HepG2 (cell line): Measurements from ENCODE around the gene ZNF764. TPM values are rescaled to one million over a fixed set of nuclear protein-coding genes. Genes with fewer than 3 reads are reported as not detected.
A peak's percentile ranks its signal among the peaks of the same experiment; 100 is the strongest.

Source experiments
- CEBPB ChIP-seq: IDR thresholded peaks from 2 replicates; pipeline ENCODE4 v1.6.1; 2011; ENCODE audit warnings: low read depth, low read length, improper control_type of control experiment, borderline replicate concordance
- HHEX ChIP-seq: IDR thresholded peaks from 2 replicates; pipeline ENCODE4 v1.6.1; 2016; ENCODE audit warnings: control low read depth
- MLLT10 ChIP-seq: sonication (generic); formaldehyde crosslinking; IDR thresholded peaks from 2 replicates; pipeline ENCODE4 v1.4.0; 2020; ENCODE audit warnings: missing genetic modification reagents
- NFE2 ChIP-seq: sonication (generic); formaldehyde crosslinking; IDR thresholded peaks from 2 replicates; pipeline ENCODE4 v1.4.0; 2020; ENCODE audit warnings: missing genetic modification reagents
- SMAD1 ChIP-seq: sonication (generic); formaldehyde crosslinking; IDR thresholded peaks from 2 replicates; pipeline ENCODE4 v1.4.0; 2020; ENCODE audit warnings: missing genetic modification reagents, low read depth, mild to moderate bottlenecking, borderline replicate concordance
- TBP ChIP-seq: sonication (generic); formaldehyde crosslinking; IDR thresholded peaks from 2 replicates; pipeline ENCODE4 v1.5.0; 2020; ENCODE audit warnings: missing genetic modification reagents
- ZBTB20 ChIP-seq: sonication (generic); formaldehyde crosslinking; IDR thresholded peaks from 2 replicates; pipeline ENCODE4 v1.8.1; 2023; ENCODE audit warnings: missing genetic modification reagents, low read depth, mild to moderate bottlenecking, borderline replicate concordance
- ZMYM3 ChIP-seq: sonication (generic); formaldehyde crosslinking; IDR thresholded peaks from 2 replicates; pipeline ENCODE4 v1.5.1; 2020; ENCODE audit warnings: mild to moderate bottlenecking, missing genetic modification reagents
- ZNF180 ChIP-seq: sonication (generic); formaldehyde crosslinking; IDR thresholded peaks from 2 replicates; pipeline ENCODE4 v1.4.0; 2020; ENCODE audit warnings: low read depth, missing genetic modification reagents, borderline replicate concordance
- ZNF350 ChIP-seq: sonication (generic); formaldehyde crosslinking; IDR thresholded peaks from 2 replicates; pipeline ENCODE4 v1.4.0; 2020; ENCODE audit warnings: mild to moderate bottlenecking, low read depth, missing genetic modification reagents, borderline replicate concordance
- ZNF709 ChIP-seq: sonication (generic); formaldehyde crosslinking; IDR thresholded peaks from 2 replicates; pipeline ENCODE4 v1.5.0; 2020; ENCODE audit warnings: mild to moderate bottlenecking, missing genetic modification reagents
- ZNF776 ChIP-seq: sonication (generic); formaldehyde crosslinking; IDR thresholded peaks from 2 replicates; pipeline ENCODE4 v1.4.0; 2020; ENCODE audit warnings: mild to moderate bottlenecking, missing genetic modification reagents
- ZNF883 ChIP-seq: sonication (generic); formaldehyde crosslinking; IDR thresholded peaks from 2 replicates; pipeline ENCODE4 v1.5.1; 2020; ENCODE audit warnings: mild to moderate bottlenecking, missing genetic modification reagents; ENCODE audit errors: not compliant biosample characterization
- polyA plus RNA-seq, 8 experiments: library from polyadenylated mRNA; depleted of rRNA in 3 of 8; stranded (reverse) in 7 of 8; unstranded in 1 of 8; fragments of >200 nt; fragmentation: Illumina TruSeq in 4 of 8; extraction: Trizol in 4 of 8; gene quantifications; 2 replicates each; pipeline versions ENCODE4 v1.2.1 to v1.2.3, GENCODE V29; 2011 to 2016; ENCODE audit warnings: low read depth in 4 of 8, missing spikeins in 1 of 8, mixed read lengths in 1 of 8; ENCODE audit not compliant: insufficient read depth in 1 of 8
- total RNA-seq, 5 experiments: library from RNA; depleted of rRNA; stranded (reverse); fragments of >200 nt; fragmentation: Illumina TruSeq; extraction: Trizol; gene quantifications; 2 replicates each; pipeline ENCODE4 v1.2.3, GENCODE V29; 2016; ENCODE audit warnings: low read depth in 1 of 5
- TF ChIP-seq, protein P1 (sequence below): sonication (generic); formaldehyde crosslinking; IDR thresholded peaks from 2 replicates; pipeline ENCODE4 v1.4.0; 2020; ENCODE audit warnings: mild to moderate bottlenecking, missing genetic modification reagents, borderline replicate concordance
- TF ChIP-seq, protein P2 (sequence below): sonication (generic); formaldehyde crosslinking; IDR thresholded peaks from 2 replicates; pipeline ENCODE4 v1.5.0; 2020; ENCODE audit warnings: mild to moderate bottlenecking, missing genetic modification reagents
- TF ChIP-seq, protein P3 (sequence below): sonication (generic); formaldehyde crosslinking; IDR thresholded peaks from 2 replicates; pipeline ENCODE4 v1.4.0; 2020; ENCODE audit warnings: missing genetic modification reagents
- TF ChIP-seq, protein P4 (sequence below): sonication (generic); formaldehyde crosslinking; IDR thresholded peaks from 2 replicates; pipeline ENCODE4 v1.4.0; 2020; ENCODE audit warnings: missing genetic modification reagents
- TF ChIP-seq, protein P5 (sequence below): sonication (generic); formaldehyde crosslinking; IDR thresholded peaks from 2 replicates; pipeline ENCODE4 v1.4.0; 2020; ENCODE audit warnings: mild to moderate bottlenecking, missing genetic modification reagents

Gene ZNF764
- total and polyA plus RNA-seq, 2 of the 13 experiments (the other 11 are each of a cell fraction or from before 2014, with no cell fraction given), result 4.1 to 9.1 TPM

DNA sequence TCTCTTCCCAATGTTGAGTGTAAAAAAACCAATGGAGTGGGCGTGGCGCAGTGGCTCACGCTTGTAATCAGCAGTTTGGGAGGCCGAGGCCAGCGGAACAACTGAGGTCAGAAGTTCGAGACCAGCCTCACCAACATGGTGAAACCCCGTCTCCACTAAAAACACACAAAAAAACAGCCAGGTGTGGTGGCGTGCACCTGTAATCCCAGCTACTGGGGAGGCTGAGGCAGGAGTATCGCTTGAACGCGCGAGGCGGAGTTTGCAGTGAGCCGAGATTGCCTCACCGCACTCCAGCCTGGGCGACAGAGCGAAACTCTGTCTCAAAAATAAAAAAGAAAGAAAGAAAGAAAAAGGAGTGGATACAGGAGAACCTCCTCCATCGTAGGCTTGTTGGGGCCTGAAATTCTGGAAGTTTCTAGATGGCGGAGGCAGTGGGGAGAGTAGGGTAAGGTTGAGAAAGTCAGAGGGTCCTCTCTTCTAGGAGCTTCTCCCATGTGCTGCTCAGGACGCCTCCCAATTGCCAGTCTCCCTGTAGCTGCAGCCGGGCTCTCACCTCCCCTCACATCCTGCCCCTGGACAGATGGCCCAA is 709 bp upstream of the ZNF764 start (continued):
- TF ChIP-seq, protein P1, sequence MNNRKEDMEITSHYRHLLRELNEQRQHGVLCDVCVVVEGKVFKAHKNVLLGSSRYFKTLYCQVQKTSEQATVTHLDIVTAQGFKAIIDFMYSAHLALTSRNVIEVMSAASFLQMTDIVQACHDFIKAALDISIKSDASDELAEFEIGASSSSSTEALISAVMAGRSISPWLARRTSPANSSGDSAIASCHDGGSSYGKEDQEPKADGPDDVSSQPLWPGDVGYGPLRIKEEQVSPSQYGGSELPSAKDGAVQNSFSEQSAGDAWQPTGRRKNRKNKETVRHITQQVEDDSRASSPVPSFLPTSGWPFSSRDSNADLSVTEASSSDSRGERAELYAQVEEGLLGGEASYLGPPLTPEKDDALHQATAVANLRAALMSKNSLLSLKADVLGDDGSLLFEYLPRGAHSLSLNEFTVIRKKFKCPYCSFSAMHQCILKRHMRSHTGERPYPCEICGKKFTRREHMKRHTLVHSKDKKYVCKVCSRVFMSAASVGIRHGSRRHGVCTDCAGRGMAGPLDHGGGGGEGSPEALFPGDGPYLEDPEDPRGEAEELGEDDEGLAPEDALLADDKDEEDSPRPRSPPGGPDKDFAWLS (CRISPR knock-in tag), result no peak
- TF ChIP-seq ZNF350 (CRISPR knock-in tag) (0 out of 2 replicates have a peak, but pooled peaks have one; percentile 28), ZNF709 (CRISPR knock-in tag) (0 out of 2 replicates have a peak, but pooled peaks have one; percentile 68), CEBPB (no peak), SMAD1 (CRISPR knock-in tag) (no peak), ZNF180 (CRISPR knock-in tag) (peak; percentile 22; the same call in 1 of the 2 replicates), MLLT10 (no peak), TBP (CRISPR knock-in tag) (no peak), HHEX (CRISPR knock-in tag) (no peak), ZNF883 (peak; percentile 7), ZMYM3 (peak; percentile 98), ZNF776 (no peak), NFE2 (CRISPR knock-in tag) (no peak), ZBTB20 (peak; percentile 12; the same call in 1 of the 2 replicates)
- TF ChIP-seq, protein P2, sequence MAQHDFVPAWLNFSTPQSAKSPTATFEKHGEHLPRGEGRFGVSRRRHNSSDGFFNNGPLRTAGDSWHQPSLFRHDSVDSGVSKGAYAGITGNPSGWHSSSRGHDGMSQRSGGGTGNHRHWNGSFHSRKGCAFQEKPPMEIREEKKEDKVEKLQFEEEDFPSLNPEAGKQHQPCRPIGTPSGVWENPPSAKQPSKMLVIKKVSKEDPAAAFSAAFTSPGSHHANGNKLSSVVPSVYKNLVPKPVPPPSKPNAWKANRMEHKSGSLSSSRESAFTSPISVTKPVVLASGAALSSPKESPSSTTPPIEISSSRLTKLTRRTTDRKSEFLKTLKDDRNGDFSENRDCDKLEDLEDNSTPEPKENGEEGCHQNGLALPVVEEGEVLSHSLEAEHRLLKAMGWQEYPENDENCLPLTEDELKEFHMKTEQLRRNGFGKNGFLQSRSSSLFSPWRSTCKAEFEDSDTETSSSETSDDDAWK (CRISPR knock-in tag), result no peak
- TF ChIP-seq, protein P3, sequence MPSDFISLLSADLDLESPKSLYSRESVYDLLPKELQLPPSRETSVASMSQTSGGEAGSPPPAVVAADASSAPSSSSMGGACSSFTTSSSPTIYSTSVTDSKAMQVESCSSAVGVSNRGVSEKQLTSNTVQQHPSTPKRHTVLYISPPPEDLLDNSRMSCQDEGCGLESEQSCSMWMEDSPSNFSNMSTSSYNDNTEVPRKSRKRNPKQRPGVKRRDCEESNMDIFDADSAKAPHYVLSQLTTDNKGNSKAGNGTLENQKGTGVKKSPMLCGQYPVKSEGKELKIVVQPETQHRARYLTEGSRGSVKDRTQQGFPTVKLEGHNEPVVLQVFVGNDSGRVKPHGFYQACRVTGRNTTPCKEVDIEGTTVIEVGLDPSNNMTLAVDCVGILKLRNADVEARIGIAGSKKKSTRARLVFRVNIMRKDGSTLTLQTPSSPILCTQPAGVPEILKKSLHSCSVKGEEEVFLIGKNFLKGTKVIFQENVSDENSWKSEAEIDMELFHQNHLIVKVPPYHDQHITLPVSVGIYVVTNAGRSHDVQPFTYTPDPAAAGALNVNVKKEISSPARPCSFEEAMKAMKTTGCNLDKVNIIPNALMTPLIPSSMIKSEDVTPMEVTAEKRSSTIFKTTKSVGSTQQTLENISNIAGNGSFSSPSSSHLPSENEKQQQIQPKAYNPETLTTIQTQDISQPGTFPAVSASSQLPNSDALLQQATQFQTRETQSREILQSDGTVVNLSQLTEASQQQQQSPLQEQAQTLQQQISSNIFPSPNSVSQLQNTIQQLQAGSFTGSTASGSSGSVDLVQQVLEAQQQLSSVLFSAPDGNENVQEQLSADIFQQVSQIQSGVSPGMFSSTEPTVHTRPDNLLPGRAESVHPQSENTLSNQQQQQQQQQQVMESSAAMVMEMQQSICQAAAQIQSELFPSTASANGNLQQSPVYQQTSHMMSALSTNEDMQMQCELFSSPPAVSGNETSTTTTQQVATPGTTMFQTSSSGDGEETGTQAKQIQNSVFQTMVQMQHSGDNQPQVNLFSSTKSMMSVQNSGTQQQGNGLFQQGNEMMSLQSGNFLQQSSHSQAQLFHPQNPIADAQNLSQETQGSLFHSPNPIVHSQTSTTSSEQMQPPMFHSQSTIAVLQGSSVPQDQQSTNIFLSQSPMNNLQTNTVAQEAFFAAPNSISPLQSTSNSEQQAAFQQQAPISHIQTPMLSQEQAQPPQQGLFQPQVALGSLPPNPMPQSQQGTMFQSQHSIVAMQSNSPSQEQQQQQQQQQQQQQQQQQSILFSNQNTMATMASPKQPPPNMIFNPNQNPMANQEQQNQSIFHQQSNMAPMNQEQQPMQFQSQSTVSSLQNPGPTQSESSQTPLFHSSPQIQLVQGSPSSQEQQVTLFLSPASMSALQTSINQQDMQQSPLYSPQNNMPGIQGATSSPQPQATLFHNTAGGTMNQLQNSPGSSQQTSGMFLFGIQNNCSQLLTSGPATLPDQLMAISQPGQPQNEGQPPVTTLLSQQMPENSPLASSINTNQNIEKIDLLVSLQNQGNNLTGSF, result 0 out of 2 replicates have a peak, but pooled peaks have one; percentile 65
- TF ChIP-seq, protein P4, sequence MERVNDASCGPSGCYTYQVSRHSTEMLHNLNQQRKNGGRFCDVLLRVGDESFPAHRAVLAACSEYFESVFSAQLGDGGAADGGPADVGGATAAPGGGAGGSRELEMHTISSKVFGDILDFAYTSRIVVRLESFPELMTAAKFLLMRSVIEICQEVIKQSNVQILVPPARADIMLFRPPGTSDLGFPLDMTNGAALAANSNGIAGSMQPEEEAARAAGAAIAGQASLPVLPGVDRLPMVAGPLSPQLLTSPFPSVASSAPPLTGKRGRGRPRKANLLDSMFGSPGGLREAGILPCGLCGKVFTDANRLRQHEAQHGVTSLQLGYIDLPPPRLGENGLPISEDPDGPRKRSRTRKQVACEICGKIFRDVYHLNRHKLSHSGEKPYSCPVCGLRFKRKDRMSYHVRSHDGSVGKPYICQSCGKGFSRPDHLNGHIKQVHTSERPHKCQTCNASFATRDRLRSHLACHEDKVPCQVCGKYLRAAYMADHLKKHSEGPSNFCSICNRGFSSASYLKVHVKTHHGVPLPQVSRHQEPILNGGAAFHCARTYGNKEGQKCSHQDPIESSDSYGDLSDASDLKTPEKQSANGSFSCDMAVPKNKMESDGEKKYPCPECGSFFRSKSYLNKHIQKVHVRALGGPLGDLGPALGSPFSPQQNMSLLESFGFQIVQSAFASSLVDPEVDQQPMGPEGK, result no peak
- TF ChIP-seq, protein P5, sequence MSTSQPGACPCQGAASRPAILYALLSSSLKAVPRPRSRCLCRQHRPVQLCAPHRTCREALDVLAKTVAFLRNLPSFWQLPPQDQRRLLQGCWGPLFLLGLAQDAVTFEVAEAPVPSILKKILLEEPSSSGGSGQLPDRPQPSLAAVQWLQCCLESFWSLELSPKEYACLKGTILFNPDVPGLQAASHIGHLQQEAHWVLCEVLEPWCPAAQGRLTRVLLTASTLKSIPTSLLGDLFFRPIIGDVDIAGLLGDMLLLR (CRISPR knock-in tag), result no peak
